Pancreas (tissue), 10 donors: ENCODE measurements around the gene MIOX. TPM values are rescaled to one million over a fixed set of nuclear protein-coding genes. Genes with fewer than 3 reads are reported as not detected.
A peak's percentile ranks its signal among the peaks of the same experiment; 100 is the strongest.

Source experiments
- ATAC-seq, 4 donors: fragments of 200-7000 bp; cut with Tn5 transposase; one replicate each; pipeline versions ENCODE4 v1.8.0 to v1.9.1; 2020; ENCODE audit warnings: mild to moderate bottlenecking in 4 of 4, moderate library complexity in 4 of 4
- DNase-seq, 6 donors: peaks; one replicate each; pipeline ENCODE4 v3.0.0-alpha.2; 2020
- FAIRE-seq: peaks from 2 replicates; lab custom pipeline; 2012; peaks lifted over from hg19 to GRCh38; lab: Jason Lieb, UNC
- H3K27ac ChIP-seq, 4 donors: fragments of 200-600 bp; sonication (generic); 1 replicate in 3 of 4; 2 replicates in 1 of 4; pipeline versions ENCODE4 v1.5.0 to v1.8.0; 2020
- H3K27me3 ChIP-seq, 4 donors: fragments of 200-600 bp; one replicate each; pipeline ENCODE4 v1.8.0; 2021
- H3K36me3 ChIP-seq, 3 donors: fragments of 200-600 bp; sonication (generic) in 1 of 3; one replicate each; pipeline versions ENCODE4 v1.5.0 to v1.8.0; 2020 to 2021
- H3K4me1 ChIP-seq, 3 donors: fragments of 200-600 bp; one replicate each; pipeline ENCODE4 v1.8.0; 2021
- H3K4me3 ChIP-seq, 4 donors: fragments of 200-600 bp; sonication (generic) in 2 of 4; one replicate each; pipeline versions ENCODE4 v1.5.0 to v1.8.0; 2020 to 2021
- H3K9me3 ChIP-seq, 4 donors: fragments of 200-600 bp; one replicate each; pipeline ENCODE4 v1.8.0; 2021
- CTCF ChIP-seq, 4 donors: fragments of 200-600 bp; sonication (generic) in 3 of 4; IDR thresholded peaks; one replicate each; pipeline versions ENCODE4 v1.5.0 to v1.8.0; 2021; ENCODE audit warnings: antibody characterized with exemption in 4 of 4
- WGBS, 2 donors: extraction: QIAGEN DNeasy Blood & Tissue Kit; methylation state at CpG; one replicate each; pipeline ENCODE4 v1.1.7; 2013; 5-methylcytosine and 5-hydroxymethylcytosine counted together
- intact Hi-C, 3 donors: fragments of 100-400 bp; cut with DNase I; formaldehyde crosslinking; loops; one replicate each; pipeline versions ENCODE4 v1.11.1 to v1.14.2; 2022
- polyA plus RNA-seq, 2 donors: library from polyadenylated mRNA; stranded (reverse); fragments of 200-250 nt; gene quantifications; one replicate each; pipeline ENCODE4 v1.2.3, GENCODE V29; 2013
- total RNA-seq, 6 donors: library from RNA; stranded (reverse); fragmentation: NEBNext Ultra II Directional in 4 of 6; extraction: Animal tissue kit (Norgen Biotek cat#: 25700) in 4 of 6; gene quantifications; one replicate each; pipeline versions ENCODE4 v1.2.1 to v1.2.4, GENCODE V29; 2021 to 2023
- donor health status: healthy with polysubstance abuse.
- donor health status: DM: no; HTN: no; CAD: no; lungs with moderate emphysema.
- donor health status: DM: no; HTN: no; CAD: no.
- donor health status: control.
- donor health status: control.
- donor health status: Bipolar disorder and iron deficiency.
- donor health status: DM: yes; HTN: yes; CAD: no.
- donor health status: DM: no; HTN: no; CAD: no.
- donor health status: DM: no; HTN: no; CAD: no.
- donor health status: DM: yes; HTN: yes; CAD: no.

Gene MIOX
- total and polyA plus RNA-seq, 8 donors = 0.40 to 2.9 (median 0.54) TPM; not detected in 3

GRCh38 chr22:50502096-50502495 lies 15.4 kb downstream of the MIOX start:
- ATAC-seq = no peak
- FAIRE-seq = no peak
- Histone ChIP-seq H3K27ac (no peak overlapping the region), H3K9me3 (no peaks in the 10 kb centered on the region), H3K36me3 (peaks cover 0 to 15% (median 0%) of the 10 kb centered on the region in 3 donors), H3K4me1 (peaks cover 0 to 10% (median 0%) of the 10 kb centered on the region in 3 donors), H3K4me3 (no peak overlapping the region), H3K27me3 (no peaks in the 10 kb centered on the region)
- intact Hi-C loops = loop anchor here in 1 of 3 donors (10.0 kb wide), 1 partner anchor 257 kb away; the partner anchor contains the start of gene TUBGCP6
- no peak for TF ChIP-seq CTCF (IDR thresholded peaks at IDR 0.05)
- WGBS, 2 donors = 87 to 92% methylated on average over 6 of the region's 6 CpGs
- DNase-seq = peak in 1 of 6 donors; percentile 55

DNA sequence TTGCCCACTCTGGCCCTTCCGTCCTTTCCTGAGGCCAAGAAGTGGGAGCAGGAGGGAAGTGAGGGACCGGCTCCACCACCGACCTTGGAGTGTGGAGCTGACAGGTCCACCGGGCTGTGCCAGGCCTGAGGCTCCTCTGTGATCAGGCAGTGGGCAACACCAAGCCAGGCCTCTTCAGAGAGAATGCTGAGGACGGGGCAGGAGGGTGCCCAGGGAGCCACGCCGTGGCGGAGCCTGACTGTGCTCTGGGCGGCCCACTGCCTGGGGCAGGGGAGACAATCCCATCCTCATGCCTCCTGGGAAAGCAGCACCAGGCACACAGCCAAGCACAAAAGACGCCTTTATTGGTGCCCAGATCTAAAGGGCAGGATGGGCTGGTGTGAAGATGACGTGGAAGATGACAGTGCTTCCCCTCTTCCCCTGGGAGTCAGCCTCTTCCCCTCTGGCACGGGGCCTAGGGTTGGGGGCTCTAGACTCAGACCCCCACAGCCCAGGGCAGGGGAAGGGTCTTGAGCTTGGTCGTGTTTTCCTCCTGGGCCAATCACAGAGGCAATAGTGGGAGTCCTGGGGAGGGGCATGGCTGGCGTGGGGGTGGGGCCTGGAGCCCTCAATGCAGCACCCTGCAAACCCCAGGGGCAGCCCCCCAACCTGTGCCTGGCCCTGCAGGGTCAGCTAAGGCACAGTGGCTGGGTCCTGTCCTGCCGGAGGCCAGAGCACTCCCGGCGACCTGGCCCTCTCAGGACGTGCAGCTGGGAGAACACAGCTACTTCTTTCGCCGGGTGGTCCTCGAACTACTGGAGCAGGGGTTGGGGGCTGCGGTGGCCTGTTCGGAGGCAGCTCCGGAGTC lies 16.2 kb downstream of the MIOX start:
- 82 to 86% methylated on average over 22 to 24 of the region's 24 CpGs for WGBS, 2 donors
- TF ChIP-seq CTCF (IDR thresholded peaks at IDR 0.05) = no peak
- no peak for FAIRE-seq

DNA sequence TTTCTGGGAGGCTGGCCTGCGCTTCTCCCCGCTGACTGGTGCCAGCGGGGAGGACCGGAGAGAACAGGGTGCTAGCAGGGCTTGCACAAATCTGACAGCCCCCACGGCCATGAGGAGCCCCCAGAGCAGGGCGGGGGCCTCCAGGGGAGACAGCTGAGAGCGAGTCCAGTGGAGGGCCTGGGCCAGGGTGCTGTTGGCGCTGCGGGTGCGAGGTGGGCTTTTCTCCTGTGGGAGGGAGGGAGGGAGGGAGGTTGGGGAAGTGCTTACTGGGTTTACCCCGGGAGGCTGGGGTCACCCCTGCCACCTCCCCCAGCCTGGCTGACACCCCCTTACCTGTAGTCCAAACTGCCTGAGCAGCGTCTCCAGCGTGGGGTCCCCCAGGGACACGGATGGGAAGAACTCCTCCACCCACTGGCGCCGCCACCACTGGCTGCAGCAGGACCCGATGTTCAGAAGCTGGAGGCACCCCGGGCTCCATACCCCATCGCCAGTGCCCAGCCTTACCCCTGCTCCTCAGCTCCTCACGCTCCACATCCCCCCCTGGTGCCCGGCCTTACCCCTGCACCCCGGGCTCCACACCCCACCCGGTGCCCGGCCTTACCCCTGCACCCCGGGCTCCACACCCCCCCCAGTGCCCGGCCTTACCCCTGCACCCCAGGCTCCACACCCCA lies 17.0 kb downstream of the MIOX start:
- WGBS, 2 donors = 75 to 92% methylated on average over 12 to 25 of the region's 26 CpGs
- Histone ChIP-seq H3K27me3 (no peaks in the 10 kb centered on the region), H3K36me3 (peaks cover 0 to 15% (median 0%) of the 10 kb centered on the region in 3 donors), H3K27ac (no peak overlapping the region), H3K4me3 (no peak overlapping the region), H3K9me3 (no peaks in the 10 kb centered on the region), H3K4me1 (peaks cover 0 to 10% (median 0%) of the 10 kb centered on the region in 3 donors)
- intact Hi-C loops = loop anchor here in 1 of 3 donors (10.0 kb wide), 1 partner anchor 259 kb away; the partner anchor contains the start of gene TUBGCP6
- no peak for TF ChIP-seq CTCF (IDR thresholded peaks at IDR 0.05)
- FAIRE-seq (no peak), ATAC-seq (no peak), DNase-seq (peak in 3 of 6 donors; percentile 42 to 85 (median 57))

More for the DNA sequence above, 16.2 kb downstream of the MIOX start:
- Histone ChIP-seq H3K9me3 (no peaks in the 10 kb centered on the region), H3K4me3 (no peak overlapping the region), H3K4me1 (peaks cover 0 to 10% (median 0%) of the 10 kb centered on the region in 3 donors), H3K36me3 (peaks cover 0 to 15% (median 0%) of the 10 kb centered on the region in 3 donors), H3K27ac (no peak overlapping the region), H3K27me3 (no peaks in the 10 kb centered on the region)
- DNase-seq (peak in 1 of 6 donors; percentile 80), ATAC-seq (no peak)
- intact Hi-C loops = loop anchor here in 1 of 3 donors (10.0 kb wide), 1 partner anchor 258 kb away; the partner anchor contains the start of gene TUBGCP6

GRCh38 chr22:50504369-50505211 lies 17.9 kb downstream of the MIOX start:
- 43 to 52% methylated on average over 34 to 44 of the region's 44 CpGs for WGBS, 2 donors
- peak overlapping the region in 2 of 4 donors; percentile 66 to 74 for H3K27ac ChIP-seq
- no peaks in the 10 kb centered on the region for H3K27me3 ChIP-seq
- peaks cover 0 to 13% (median 0%) of the 10 kb centered on the region in 3 donors for H3K4me1 ChIP-seq
- no peaks in the 10 kb centered on the region for H3K9me3 ChIP-seq
- H3K36me3 ChIP-seq = peaks cover 0 to 15% (median 0%) of the 10 kb centered on the region in 3 donors
- ATAC-seq (peak in 3 of 4 donors; percentile 7 to 32 (median 16)), FAIRE-seq (no peak), DNase-seq (peak; percentile 64 to 93 (median 86))
- intact Hi-C loops = loop anchor here in 2 of 3 donors (5.0 to 10.0 kb wide), 2 partner anchors 257 to 260 kb away; partner anchors contain the start of gene TUBGCP6 (in 2 of the 2)
- H3K4me3 ChIP-seq = peak overlapping the region in 3 of 4 donors; percentile 5 to 87 (median 18)
- no peak for TF ChIP-seq CTCF (IDR thresholded peaks at IDR 0.05)
